Large intestine (tissue), 3 donors: ENCODE measurements around the gene DLGAP1. TPM values are rescaled to one million over a fixed set of nuclear protein-coding genes. Genes with fewer than 3 reads are reported as not detected.

Experiments
- DNase-seq, 2 donors: peaks; one replicate each; pipeline versions ENCODE4 v3.0.0 to v3.0.0-alpha.2; 2013
- H3K27ac ChIP-seq: one replicate; pipeline ENCODE4 v1.5.1; 2013; ENCODE audit warnings: low read length
- H3K27me3 ChIP-seq: 2 replicates; pipeline ENCODE4 v1.6.1; 2013; ENCODE audit warnings: low read length; ENCODE audit not compliant: control insufficient read depth, insufficient read depth
- H3K36me3 ChIP-seq: 2 replicates; pipeline ENCODE4 v1.6.1; 2013; ENCODE audit warnings: low read length; ENCODE audit not compliant: control insufficient read depth, insufficient read depth
- H3K4me1 ChIP-seq: one replicate; pipeline ENCODE4 v1.6.1; 2013; ENCODE audit warnings: low read length; ENCODE audit not compliant: control insufficient read depth, insufficient read depth
- H3K4me3 ChIP-seq: one replicate; pipeline ENCODE4 v1.5.1; 2013; ENCODE audit warnings: low read length
- H3K9me3 ChIP-seq: one replicate; pipeline ENCODE4 v1.6.1; 2013; ENCODE audit warnings: mild to moderate bottlenecking, low read depth, low read length, moderate library complexity; ENCODE audit not compliant: control insufficient read depth
- WGBS: methylation state at CpG from one replicate; pipeline ENCODE4 v1.1.5; 2013; ENCODE audit warnings: low lambda C conversion rate; ENCODE audit not compliant: insufficient coverage; 5-methylcytosine and 5-hydroxymethylcytosine counted together
- polyA plus RNA-seq: library from polyadenylated mRNA; unstranded; fragments of 120-200 nt; gene quantifications from one replicate; pipeline ENCODE4 v1.2.1, GENCODE V29; 2013

Gene DLGAP1
- polyA plus RNA-seq, 1 donor: 0.69 TPM

DNA sequence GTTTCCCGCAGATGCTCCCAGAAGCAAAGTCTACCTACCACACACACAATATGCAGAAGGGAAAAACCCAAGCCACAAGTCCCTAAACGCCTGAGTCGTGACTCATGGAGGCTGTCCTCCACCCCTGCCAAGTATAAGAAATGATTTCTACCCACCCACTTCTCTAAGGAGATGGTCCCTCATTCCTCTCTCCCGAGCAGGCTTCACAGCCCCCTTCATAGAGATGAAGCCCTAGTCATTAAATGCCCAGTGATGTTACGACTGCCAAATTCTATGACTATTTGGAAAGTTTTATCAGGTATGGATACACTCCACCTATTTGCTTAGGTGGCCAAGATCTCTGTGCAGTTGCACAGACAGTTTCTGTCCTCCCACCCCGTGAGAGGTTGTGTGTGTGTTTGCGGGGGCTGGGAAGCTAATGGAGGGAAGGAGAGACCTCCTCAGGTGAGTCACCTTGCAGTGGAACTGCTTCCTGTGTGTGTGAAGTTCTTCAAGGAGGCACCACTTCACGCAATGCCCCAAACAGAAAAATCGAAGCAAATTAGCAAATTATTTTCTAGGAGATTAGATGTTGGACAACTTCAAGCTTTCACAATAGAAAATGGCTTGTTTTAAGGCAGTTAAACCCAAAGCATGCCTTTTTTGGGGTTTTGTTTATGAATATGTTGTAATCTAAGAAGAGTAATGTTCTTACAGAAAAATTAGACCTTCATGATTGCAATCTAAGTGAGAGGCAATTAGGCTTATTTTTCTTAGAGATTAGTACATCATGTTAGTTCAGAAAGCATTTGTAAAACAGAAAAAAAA, 830.0 kb downstream of the DLGAP1 start:
- H3K9me3 ChIP-seq: no peaks in the 10 kb centered on the region
- no peaks in the 10 kb centered on the region for H3K36me3 ChIP-seq
- WGBS: 60% methylated on average over 1 of the region's 9 CpGs
- no peak overlapping the region for H3K4me3 ChIP-seq
- peak overlapping the region; percentile 86 for H3K27ac ChIP-seq
- H3K4me1 ChIP-seq: peaks cover 33% of the 10 kb centered on the region
- DNase-seq: peak in 1 of 2 donors; percentile 64
- H3K27me3 ChIP-seq: no peaks in the 10 kb centered on the region

DNA sequence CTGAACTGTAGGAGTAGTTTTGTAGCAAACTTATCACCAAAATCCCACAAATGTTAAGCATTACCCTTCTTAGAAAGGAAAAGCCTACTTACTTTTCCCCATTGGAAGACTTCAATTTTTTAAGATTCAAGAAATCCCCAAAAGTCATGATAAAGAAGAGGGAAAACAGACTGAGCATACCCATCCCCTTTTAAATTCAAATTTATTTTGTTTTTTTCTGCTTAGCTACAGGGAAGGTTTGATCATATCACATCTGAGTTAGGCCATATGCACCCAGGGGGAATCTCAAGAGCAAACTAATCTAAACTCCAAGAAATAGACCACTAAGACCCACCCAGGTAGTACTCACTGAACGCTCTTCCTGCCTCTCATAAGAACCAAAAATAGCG, 830.6 kb downstream of the DLGAP1 start:
- Histone ChIP-seq H3K27ac (peak overlapping the region; percentile 86), H3K9me3 (no peaks in the 10 kb centered on the region), H3K4me1 (peaks cover 33% of the 10 kb centered on the region), H3K4me3 (no peak overlapping the region), H3K36me3 (no peaks in the 10 kb centered on the region), H3K27me3 (no peaks in the 10 kb centered on the region)
- no peak for DNase-seq
- WGBS: no CpG with 5 or more reads among the region's 2 CpGs

DNA sequence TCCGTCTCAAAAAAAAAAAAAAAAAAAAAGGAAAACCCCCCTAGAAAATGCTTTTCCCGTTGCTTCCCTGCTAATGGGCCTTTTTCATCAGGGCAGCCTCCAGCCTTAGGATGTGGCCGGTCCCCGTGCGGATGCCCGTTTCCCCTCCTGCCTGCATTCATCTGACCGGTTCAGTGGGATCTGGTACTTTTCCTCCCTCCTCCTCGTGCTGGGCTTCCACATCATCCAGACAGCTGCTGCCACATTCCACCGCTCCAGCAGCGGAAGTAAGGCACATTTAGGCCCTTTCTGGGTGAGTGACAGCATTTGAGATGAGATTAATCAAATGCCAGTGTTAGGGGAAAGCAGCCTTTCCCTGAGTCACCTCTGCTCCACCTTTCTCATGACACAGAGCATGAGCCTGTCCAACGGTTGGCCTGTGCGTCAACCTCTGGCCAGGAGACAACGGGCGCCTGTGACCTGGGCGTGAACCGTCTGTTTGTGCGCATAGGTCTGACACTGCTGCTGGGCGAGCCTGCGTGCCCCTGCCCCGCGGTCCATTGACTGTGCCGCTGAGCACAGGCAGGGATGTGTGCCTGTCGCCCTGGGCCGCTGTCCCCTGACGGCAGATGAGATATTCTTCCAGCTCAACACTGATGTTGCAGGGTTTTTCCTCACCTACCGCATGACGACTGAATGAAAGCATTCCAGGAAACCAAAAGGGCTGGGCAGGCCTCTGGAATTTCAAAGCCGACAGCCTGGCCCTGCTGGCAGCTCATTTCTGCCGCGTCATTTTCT, 831.1 kb downstream of the DLGAP1 start:
- WGBS: no CpG with 5 or more reads among the region's 30 CpGs
- H3K4me3 ChIP-seq: no peak overlapping the region
- no peaks in the 10 kb centered on the region for H3K9me3 ChIP-seq
- H3K36me3 ChIP-seq: no peaks in the 10 kb centered on the region
- peak; percentile 86 to 94 for DNase-seq
- H3K4me1 ChIP-seq: peaks cover 33% of the 10 kb centered on the region
- peak overlapping the region; percentile 86 for H3K27ac ChIP-seq
- H3K27me3 ChIP-seq: no peaks in the 10 kb centered on the region

DNA sequence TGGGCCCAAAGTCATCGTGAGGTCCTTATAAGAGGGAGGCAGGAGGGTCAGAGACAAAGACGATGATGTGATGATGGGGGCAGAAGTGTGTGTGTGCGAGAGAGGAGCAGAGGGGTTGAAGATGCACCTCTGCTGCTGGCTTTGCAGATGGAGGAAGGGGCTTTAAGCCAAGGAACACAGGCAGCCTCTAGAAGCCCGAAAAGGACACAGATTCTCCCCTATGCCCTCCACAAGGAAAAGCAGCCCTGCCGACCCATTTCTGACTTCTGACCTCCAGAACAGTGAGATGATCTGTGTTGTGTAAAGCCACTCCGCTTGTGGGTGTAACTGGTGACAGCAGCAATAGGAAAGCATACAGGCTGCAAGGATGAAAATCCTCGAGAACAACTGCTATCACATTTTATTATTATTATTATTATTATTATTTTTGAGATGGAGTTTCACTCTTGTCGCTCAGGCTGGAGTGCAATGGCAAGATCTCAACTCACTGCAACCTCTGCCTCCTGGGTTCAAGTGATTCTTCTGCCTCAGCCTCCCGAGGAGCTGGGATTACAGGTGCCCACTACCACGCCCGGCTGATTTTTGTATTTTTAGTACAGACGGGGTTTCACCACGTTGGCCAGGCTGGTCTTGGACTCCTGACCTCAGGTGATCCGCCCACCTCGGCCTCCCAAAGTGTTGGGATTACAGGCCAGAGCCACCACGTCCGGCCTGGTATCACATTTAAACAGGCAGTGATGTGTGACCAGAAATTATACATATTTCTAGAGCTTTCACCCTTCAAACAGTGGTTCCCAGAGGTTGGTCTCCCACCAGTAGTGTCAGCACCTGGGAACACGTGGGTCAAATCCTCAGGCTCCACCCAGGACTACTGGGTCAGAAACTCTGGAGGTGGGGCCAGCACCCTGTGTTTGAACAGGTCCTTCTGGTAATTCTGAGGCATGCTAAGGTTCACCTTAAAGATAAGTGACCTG, 834.7 kb downstream of the DLGAP1 start:
- peak; percentile 63 to 84 for DNase-seq
- 100% methylated on average over 2 of the region's 18 CpGs for WGBS
- no peaks in the 10 kb centered on the region for H3K27me3 ChIP-seq
- no peak overlapping the region for H3K27ac ChIP-seq
- H3K4me3 ChIP-seq: no peak overlapping the region
- H3K4me1 ChIP-seq: peaks cover 47% of the 10 kb centered on the region
- no peaks in the 10 kb centered on the region for H3K36me3 ChIP-seq
- no peaks in the 10 kb centered on the region for H3K9me3 ChIP-seq

DNA sequence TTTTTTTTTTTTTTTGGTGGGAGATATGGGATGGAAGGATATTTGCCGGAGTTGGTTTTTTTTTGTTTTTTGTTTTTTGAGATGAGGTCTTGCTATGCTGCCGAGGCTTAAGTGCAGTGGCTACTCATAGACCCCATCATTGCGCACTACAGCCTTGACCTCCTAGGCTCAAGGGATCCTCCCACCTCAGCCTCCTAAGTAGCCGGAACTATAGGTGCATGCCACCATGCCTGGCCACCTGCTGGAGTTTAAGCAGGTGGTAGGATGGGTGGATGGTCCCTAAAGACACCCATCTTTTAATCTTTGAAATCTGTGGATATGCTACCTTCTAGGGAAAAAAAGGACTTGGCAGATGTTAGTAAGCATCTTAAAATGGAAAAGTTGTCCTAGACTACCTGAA, 835.4 kb downstream of the DLGAP1 start:
- no CpG with 5 or more reads among the region's 4 CpGs for WGBS
- H3K36me3 ChIP-seq: no peaks in the 10 kb centered on the region

DNA sequence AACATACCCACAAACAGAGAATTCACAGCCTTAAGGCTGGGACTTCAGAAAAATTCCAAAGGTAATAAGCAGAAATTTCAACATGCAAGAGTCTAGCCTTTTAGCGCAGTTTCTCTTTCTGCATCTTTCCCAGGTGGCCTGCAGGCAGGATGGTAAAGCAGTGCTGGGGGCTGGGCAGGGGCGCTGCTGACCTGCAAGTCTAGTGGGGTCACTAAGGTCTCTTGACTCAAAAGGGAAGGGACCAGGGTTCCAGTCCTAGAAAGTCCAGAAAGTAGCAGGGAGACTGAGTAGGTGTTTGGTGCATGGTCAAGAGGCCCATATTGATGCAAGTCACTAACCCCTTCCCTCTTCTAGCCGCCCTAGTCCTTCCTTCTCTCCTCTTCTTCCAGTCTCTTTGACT, 835.9 kb downstream of the DLGAP1 start:
- no peaks in the 10 kb centered on the region for H3K27me3 ChIP-seq
- H3K9me3 ChIP-seq: no peaks in the 10 kb centered on the region
- DNase-seq: no peak
- no peak overlapping the region for H3K27ac ChIP-seq
- H3K36me3 ChIP-seq: no peaks in the 10 kb centered on the region
- WGBS: no CpG with 5 or more reads among the region's 3 CpGs
- peaks cover 36% of the 10 kb centered on the region for H3K4me1 ChIP-seq
- H3K4me3 ChIP-seq: no peak overlapping the region

More for the DNA sequence above, 835.4 kb downstream of the DLGAP1 start:
- Histone ChIP-seq H3K27ac (no peak overlapping the region), H3K4me3 (no peak overlapping the region), H3K4me1 (peaks cover 41% of the 10 kb centered on the region), H3K9me3 (no peaks in the 10 kb centered on the region), H3K27me3 (no peaks in the 10 kb centered on the region)
- DNase-seq: no peak

DNA sequence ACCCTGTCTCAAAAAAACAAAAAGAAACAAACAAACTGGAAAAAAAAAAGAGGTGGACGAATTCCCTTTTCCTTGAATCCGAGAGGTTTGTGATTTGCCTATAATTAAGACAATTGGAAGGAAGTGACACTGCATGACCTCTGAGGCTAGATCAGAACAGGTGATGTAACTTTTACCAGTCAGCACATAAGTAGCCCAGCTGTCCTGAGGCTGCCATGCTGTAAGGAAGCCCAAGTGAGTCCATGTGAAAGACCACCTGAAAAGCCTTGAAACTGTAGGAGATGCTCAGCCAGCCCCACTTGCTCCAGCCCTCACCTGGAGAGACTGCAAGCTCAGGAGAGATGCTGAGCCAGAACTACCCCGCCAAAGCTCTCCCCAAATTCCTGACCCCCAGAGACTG, 838.4 kb downstream of the DLGAP1 start:
- 90% methylated on average over 1 of the region's 3 CpGs for WGBS
- Histone ChIP-seq H3K27me3 (no peaks in the 10 kb centered on the region), H3K36me3 (no peaks in the 10 kb centered on the region), H3K4me1 (peaks cover 26% of the 10 kb centered on the region), H3K27ac (no peak overlapping the region), H3K4me3 (no peak overlapping the region), H3K9me3 (no peaks in the 10 kb centered on the region)
- no peak for DNase-seq

DNA sequence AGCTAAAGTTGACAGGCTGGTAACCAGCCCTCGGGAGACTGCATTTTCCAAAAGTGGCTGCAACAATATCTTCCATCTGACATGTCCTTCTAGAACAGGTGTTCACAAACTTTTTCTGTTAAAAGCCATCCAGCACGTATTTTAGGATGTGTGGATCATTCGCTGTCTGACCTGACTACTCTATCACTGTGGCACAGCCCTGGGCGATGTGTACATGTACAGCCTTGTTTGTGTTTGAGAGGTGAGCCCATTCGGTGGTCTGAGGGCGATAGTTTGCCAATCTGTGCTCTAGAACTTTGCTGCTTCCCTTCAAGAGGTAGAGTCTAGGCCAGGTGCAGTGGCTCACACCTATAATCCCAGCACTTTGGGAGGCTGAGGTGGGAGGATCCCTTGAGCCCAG, 839.0 kb downstream of the DLGAP1 start:
- no CpG with 5 or more reads among the region's 6 CpGs for WGBS
- no peak overlapping the region for H3K4me3 ChIP-seq
- no peak overlapping the region for H3K27ac ChIP-seq
- H3K36me3 ChIP-seq: no peaks in the 10 kb centered on the region
- DNase-seq: no peak
- no peaks in the 10 kb centered on the region for H3K9me3 ChIP-seq
- peaks cover 20% of the 10 kb centered on the region for H3K4me1 ChIP-seq
- no peaks in the 10 kb centered on the region for H3K27me3 ChIP-seq

DNA sequence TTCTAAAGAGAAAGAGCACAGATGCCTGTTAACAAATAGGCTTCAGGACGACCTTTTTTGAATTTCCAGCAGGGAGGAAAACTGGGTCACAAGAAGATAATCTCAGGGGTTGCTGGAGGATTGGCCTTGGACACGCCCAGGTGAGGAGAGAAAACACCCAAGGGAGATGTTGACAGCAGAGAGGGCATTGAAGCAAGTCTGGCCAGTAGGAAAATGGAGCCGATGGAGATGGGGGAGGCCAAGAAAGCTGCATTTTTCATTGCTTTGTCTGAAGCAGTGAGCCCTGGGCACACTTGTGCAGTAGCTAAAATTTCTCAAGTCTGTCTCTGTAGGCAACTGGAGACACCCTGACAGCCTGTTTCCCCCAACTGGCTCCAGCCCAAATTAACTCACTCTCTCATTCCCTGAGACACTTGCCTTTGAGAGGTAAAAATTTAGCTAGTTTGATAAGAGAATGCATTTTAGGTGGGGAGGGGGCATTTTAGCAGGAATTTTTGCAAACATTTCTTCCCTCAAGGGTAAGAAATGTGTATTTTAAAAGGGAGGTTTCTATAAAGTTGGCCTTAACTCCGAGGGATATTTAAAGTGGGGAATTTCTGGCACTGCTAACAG, 839.6 kb downstream of the DLGAP1 start:
- no peaks in the 10 kb centered on the region for H3K27me3 ChIP-seq
- H3K36me3 ChIP-seq: no peaks in the 10 kb centered on the region
- no peak overlapping the region for H3K4me3 ChIP-seq
- no peak for DNase-seq
- peaks cover 15% of the 10 kb centered on the region for H3K4me1 ChIP-seq
- no peak overlapping the region for H3K27ac ChIP-seq
- no CpG with 5 or more reads among the region's 4 CpGs for WGBS
- no peaks in the 10 kb centered on the region for H3K9me3 ChIP-seq
